AG04450 (cell line): ENCODE data around the gene NUP107. TPM values are rescaled to one million over a fixed set of nuclear protein-coding genes. Genes with fewer than 3 reads are reported as not detected.

Experiments
- CTCF ChIA-PET: fragments of 300-600, 350-600 bp; formaldehyde crosslinking; extraction: SDS; loops from one replicate; lab custom pipeline; 2022; ENCODE audit warnings: antibody characterized with exemption, inconsistent platforms; lab: Charles Lee
- POLR2A ChIA-PET: fragments of 350-600 bp; formaldehyde crosslinking; extraction: SDS; loops from one replicate; lab custom pipeline; 2021; ENCODE audit warnings: antibody characterized with exemption, inconsistent platforms; lab: Yijun Ruan, JAX
- DNase-seq: peaks from one replicate; pipeline ENCODE4 v3.0.0-alpha.2; 2011; ENCODE audit warnings: low read depth, low spot score
- H3K27ac ChIP-seq: one replicate; pipeline ENCODE4 v1.5.1; 2012; ENCODE audit warnings: low read depth, low read length, control low read depth
- H3K27me3 ChIP-seq: one replicate; pipeline ENCODE4 v1.6.0; 2012; ENCODE audit warnings: low read length; ENCODE audit not compliant: control insufficient read depth, insufficient read depth
- H3K4me3 ChIP-seq: 2 replicates; pipeline ENCODE4 v1.5.1; 2011; ENCODE audit warnings: mild to moderate bottlenecking, low read depth, low read length, control low read depth
- H3K9me3 ChIP-seq: 2 replicates; pipeline ENCODE4 v1.5.1; 2012; ENCODE audit warnings: low read length; ENCODE audit not compliant: control insufficient read depth, insufficient read depth
- polyA plus RNA-seq: library from polyadenylated mRNA; depleted of rRNA; stranded (reverse); fragments of >200 nt; gene quantifications from 2 replicates; pipeline ENCODE4 v1.2.3, GENCODE V29; 2011
- TF ChIP-seq, protein P1 (sequence below): IDR thresholded peaks from 2 replicates; pipeline ENCODE4 v1.5.1; 2011; ENCODE audit warnings: low read depth, low read length, control low read depth, inconsistent platforms

NUP107 gene
- polyA plus RNA-seq, 1 experiment, result 46.7 TPM

DNA sequence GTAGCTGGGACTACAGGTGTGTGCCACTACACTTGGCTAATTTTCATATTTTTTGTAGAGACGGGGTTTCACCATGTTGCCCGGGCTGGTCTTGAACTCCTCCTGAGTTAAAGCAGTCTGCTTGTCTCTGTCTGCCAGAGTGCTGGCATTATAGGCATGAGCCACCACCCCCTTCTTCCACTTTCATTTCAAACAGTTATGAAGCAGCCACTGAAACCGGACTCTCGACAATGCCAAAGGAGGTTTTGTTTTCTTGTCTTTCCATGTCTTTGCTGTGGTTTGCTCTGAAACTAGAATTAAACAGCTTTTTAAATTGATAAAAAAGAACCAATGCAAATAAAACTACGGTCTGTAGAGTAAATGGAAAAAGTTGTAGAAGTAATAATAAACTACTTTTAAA lies 45.6 kb upstream of the NUP107 start:
- ChIA-PET CTCF (interaction anchor here (1.8 kb wide), 1 partner anchor 283 kb away, joined by 4 read pairs; no protein-coding TSS in a partner anchor), POLR2A (no interaction called here)
- TF ChIP-seq, protein P1, sequence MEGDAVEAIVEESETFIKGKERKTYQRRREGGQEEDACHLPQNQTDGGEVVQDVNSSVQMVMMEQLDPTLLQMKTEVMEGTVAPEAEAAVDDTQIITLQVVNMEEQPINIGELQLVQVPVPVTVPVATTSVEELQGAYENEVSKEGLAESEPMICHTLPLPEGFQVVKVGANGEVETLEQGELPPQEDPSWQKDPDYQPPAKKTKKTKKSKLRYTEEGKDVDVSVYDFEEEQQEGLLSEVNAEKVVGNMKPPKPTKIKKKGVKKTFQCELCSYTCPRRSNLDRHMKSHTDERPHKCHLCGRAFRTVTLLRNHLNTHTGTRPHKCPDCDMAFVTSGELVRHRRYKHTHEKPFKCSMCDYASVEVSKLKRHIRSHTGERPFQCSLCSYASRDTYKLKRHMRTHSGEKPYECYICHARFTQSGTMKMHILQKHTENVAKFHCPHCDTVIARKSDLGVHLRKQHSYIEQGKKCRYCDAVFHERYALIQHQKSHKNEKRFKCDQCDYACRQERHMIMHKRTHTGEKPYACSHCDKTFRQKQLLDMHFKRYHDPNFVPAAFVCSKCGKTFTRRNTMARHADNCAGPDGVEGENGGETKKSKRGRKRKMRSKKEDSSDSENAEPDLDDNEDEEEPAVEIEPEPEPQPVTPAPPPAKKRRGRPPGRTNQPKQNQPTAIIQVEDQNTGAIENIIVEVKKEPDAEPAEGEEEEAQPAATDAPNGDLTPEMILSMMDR, result no peak
- no peaks in the 10 kb centered on the region for H3K27me3 ChIP-seq
- peak overlapping the region; percentile 24 for H3K27ac ChIP-seq
- H3K9me3 ChIP-seq, result no peaks in the 10 kb centered on the region
- DNase-seq, result no peak
- no peak overlapping the region for H3K4me3 ChIP-seq

DNA sequence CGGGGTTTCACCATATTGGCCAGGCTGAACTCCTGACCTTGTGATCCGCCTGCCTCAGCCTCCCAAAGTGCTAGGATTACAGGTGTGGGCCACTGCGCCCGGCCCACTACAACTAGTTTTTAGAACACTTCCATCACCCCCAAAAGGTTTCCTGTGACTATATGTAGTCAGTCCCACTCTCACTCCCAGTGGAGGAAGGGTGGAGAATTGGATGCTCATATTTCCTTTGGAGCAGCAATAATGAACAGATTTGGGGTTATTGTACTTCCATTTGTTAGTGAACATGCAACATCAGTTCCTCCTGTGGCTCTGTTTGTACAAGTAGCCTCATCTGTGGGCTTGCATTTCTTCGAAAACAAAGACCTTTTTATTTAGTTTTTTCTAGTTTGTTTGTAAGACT lies 40.3 kb upstream of the NUP107 start:
- Histone ChIP-seq H3K9me3 (no peaks in the 10 kb centered on the region), H3K4me3 (no peak overlapping the region), H3K27ac (no peak overlapping the region), H3K27me3 (no peaks in the 10 kb centered on the region)
- TF ChIP-seq, protein P1, result no peak
- CTCF ChIA-PET, result interaction anchor here (0.5 kb wide), 1 partner anchor 199 kb away, joined by 3 read pairs; no protein-coding TSS in a partner anchor
- POLR2A ChIA-PET, result no interaction called here
- DNase-seq, result no peak

DNA sequence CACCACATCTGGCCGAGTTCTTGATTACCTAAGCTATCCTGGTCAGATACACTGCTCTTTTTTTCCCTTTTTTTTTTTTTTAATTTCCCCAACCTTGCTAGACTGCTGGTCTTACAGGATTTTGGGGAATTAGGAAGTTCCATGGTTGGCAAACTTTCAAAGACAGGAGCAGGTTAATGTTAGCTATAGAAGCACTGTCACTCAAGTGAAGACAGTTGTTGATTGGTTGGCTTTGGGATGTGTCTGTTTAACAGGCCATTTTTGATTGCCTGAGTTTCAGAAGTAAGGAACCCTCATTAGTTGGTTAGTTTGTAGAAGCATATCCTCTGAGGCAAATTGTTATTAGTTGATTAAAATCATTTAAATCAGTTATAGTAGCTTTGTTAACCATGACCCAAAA lies 39.3 kb upstream of the NUP107 start:
- H3K4me3 ChIP-seq, result no peak overlapping the region
- TF ChIP-seq, protein P1, result no peak
- no peaks in the 10 kb centered on the region for H3K27me3 ChIP-seq
- H3K9me3 ChIP-seq, result no peaks in the 10 kb centered on the region
- no peak for DNase-seq
- H3K27ac ChIP-seq, result no peak overlapping the region
- ChIA-PET CTCF (interaction anchor here (0.7 to 1.1 kb wide), 2 partner anchors 289 to 291 kb away, joined by 3 read pairs; no protein-coding TSS in a partner anchor), POLR2A (no interaction called here)

DNA sequence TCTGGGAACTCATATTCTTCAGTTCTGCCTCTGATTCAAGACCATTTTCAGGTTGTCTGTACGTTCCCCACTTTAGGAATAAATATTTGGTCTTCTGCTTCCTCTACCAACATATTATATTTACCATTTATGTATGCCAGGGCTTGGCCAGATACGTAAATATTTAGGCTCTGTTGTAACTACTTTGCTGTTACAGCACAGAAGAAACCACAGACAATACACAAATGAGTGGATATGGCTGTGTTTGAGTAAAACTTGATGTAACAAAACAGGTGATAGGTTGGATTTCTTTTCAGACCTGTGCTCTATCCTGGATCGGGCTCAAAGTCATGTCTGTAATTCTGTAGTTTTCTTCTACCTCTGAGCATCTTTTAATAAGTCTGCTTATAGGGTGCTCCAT lies 38.6 kb upstream of the NUP107 start:
- DNase-seq, result peak; percentile 30
- CTCF ChIA-PET, result interaction anchor here (1.1 kb wide), 1 partner anchor 290 kb away, joined by 3 read pairs; no protein-coding TSS in a partner anchor
- POLR2A ChIA-PET, result no interaction called here
- TF ChIP-seq, protein P1, result no peak
- no peak overlapping the region for H3K27ac ChIP-seq
- no peak overlapping the region for H3K4me3 ChIP-seq
- no peaks in the 10 kb centered on the region for H3K9me3 ChIP-seq
- H3K27me3 ChIP-seq, result no peaks in the 10 kb centered on the region

- H3K27ac ChIP-seq, result no peak overlapping the region
- no peaks in the 10 kb centered on the region for H3K9me3 ChIP-seq
- no peak overlapping the region for H3K4me3 ChIP-seq
- no peak for DNase-seq
- TF ChIP-seq, protein P1, result no peak
- ChIA-PET CTCF (no interaction called here), POLR2A (no interaction called here)
- H3K27me3 ChIP-seq, result no peaks in the 10 kb centered on the region
Measured at GRCh38 chr12:68665016-68665569, 21.7 kb upstream of the NUP107 start.
